SK-N-SH treated with all-trans-retinoic acid at 6 μM for 48 hours (cell line): ENCODE measurements around the gene UNC80.
A peak's percentile ranks its signal among the peaks of the same experiment; 100 is the strongest.

ENCODE experiments used
- ATAC-seq: fragments of 200-7000 bp; cut with Tn5 transposase; 3 replicates; pipeline ENCODE4 v1.9.1; 2020; ENCODE audit warnings: mild to moderate bottlenecking, moderate library complexity
- ARNTL ChIP-seq: fragments of 450-650 bp; formaldehyde crosslinking; IDR thresholded peaks from 2 replicates; pipeline ENCODE4 v1.5.0; 2020; ENCODE audit warnings: low read depth, mild to moderate bottlenecking, moderate library complexity, borderline replicate concordance
- BACH2 ChIP-seq: fragments of 250-450 bp; sonication (Bioruptor Pico); IDR thresholded peaks from 2 replicates; pipeline ENCODE4 v1.9.0; 2021; ENCODE audit warnings: mild to moderate bottlenecking, borderline replicate concordance
- CREB5 ChIP-seq: fragments of 250-450 bp; sonication (Bioruptor Pico); IDR thresholded peaks from 2 replicates; pipeline ENCODE4 v1.5.1; 2020; ENCODE audit warnings: low read depth, mild to moderate bottlenecking, moderate library complexity
- ESRRG ChIP-seq: fragments of 250-450 bp; sonication (Bioruptor Pico); IDR thresholded peaks from 2 replicates; pipeline ENCODE4 v1.6.1; 2021; ENCODE audit warnings: mild to moderate bottlenecking
- GLIS3 ChIP-seq: fragments of 250-450 bp; sonication (Bioruptor Pico); IDR thresholded peaks from 2 replicates; pipeline ENCODE4 v1.5.0; 2020; ENCODE audit warnings: mild to moderate bottlenecking, moderate library complexity
- ISL1 ChIP-seq: fragments of 250-450 bp; sonication (Bioruptor Pico); IDR thresholded peaks from 2 replicates; pipeline ENCODE4 v2.1.2; 2022; ENCODE audit warnings: mild to moderate bottlenecking, moderate library complexity
- OSR1 ChIP-seq: fragments of 250-450 bp; sonication (Bioruptor Pico); IDR thresholded peaks from 2 replicates; pipeline ENCODE4 v1.8.0; 2022; ENCODE audit warnings: moderate library complexity, mild to moderate bottlenecking, inconsistent platforms
- POU6F1 ChIP-seq: fragments of 250-450 bp; sonication (Bioruptor Pico); IDR thresholded peaks from 2 replicates; pipeline ENCODE4 v1.8.0; 2021; ENCODE audit warnings: low read depth, mild to moderate bottlenecking, moderate library complexity, borderline replicate concordance
- PPARA ChIP-seq: fragments of 250-450 bp; sonication (Bioruptor Pico); IDR thresholded peaks from 2 replicates; pipeline ENCODE4 v1.5.0; 2020; ENCODE audit warnings: mild to moderate bottlenecking, borderline replicate concordance
- RARB ChIP-seq: fragments of 250-450 bp; sonication (Bioruptor Pico); IDR thresholded peaks from 2 replicates; pipeline ENCODE4 v1.8.0; 2021; ENCODE audit warnings: mild to moderate bottlenecking, moderate library complexity
- TCF4 ChIP-seq: fragments of 250-450 bp; sonication (Bioruptor Pico); IDR thresholded peaks from 2 replicates; pipeline ENCODE4 v1.8.0; 2021; ENCODE audit warnings: mild to moderate bottlenecking, moderate library complexity, borderline replicate concordance
- ZFP3 ChIP-seq: fragments of 250-450 bp; sonication (Bioruptor Pico); IDR thresholded peaks from 2 replicates; pipeline ENCODE4 v1.5.0; 2020; ENCODE audit warnings: mild to moderate bottlenecking, moderate library complexity
- ZFP30 ChIP-seq: fragments of 450-650 bp; formaldehyde crosslinking; IDR thresholded peaks from 2 replicates; pipeline ENCODE4 v1.5.0; 2022; ENCODE audit warnings: mild to moderate bottlenecking, moderate library complexity
- ZNF565 ChIP-seq: fragments of 450-650 bp; formaldehyde crosslinking; conservative IDR thresholded peaks from 2 replicates; pipeline ENCODE4 v1.5.0; 2020; ENCODE audit warnings: low read depth, mild to moderate bottlenecking, moderate library complexity
- ZNF70 ChIP-seq: fragments of 450-650 bp; formaldehyde crosslinking; IDR thresholded peaks from 2 replicates; pipeline ENCODE4 v1.5.0; 2020; ENCODE audit warnings: mild to moderate bottlenecking, moderate library complexity
- ZNF8 ChIP-seq: fragments of 450-650 bp; formaldehyde crosslinking; IDR thresholded peaks from 2 replicates; pipeline ENCODE4 v1.5.0; 2020; ENCODE audit warnings: mild to moderate bottlenecking, moderate library complexity
- TF ChIP-seq, protein P1 (sequence below): fragments of 250-450 bp; sonication (Bioruptor Pico); IDR thresholded peaks from 2 replicates; pipeline ENCODE4 v1.5.1; 2021; ENCODE audit warnings: mild to moderate bottlenecking, moderate library complexity
- TF ChIP-seq, protein P2 (sequence below): fragments of 250-450 bp; sonication (Bioruptor Pico); IDR thresholded peaks from 2 replicates; pipeline ENCODE4 v1.5.0; 2020; ENCODE audit warnings: mild to moderate bottlenecking, moderate library complexity

Gene UNC80

DNA sequence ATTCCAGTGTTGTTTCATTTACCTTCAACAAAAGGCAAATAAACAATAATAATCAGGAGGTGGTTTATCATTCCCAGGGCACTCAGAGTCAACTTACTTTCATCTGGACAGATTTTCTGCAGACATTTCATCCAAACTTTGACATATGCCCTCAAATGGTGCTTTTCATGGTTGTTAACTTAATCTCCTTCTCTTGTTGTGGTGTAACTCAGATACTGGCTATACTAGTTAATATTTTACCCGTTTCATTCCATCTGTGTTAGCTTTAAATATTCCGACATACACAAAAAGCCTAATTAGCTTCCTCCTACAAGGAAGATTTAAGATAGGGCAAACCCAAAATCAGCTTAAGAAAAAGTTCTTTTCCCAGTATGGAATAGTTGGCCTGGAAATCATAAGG lies 186.4 kb downstream of the UNC80 start:
- TF ChIP-seq ARNTL (CRISPR knock-in tag) (no peak), ZFP30 (CRISPR knock-in tag) (no peak), BACH2 (CRISPR knock-in tag) (no peak), CREB5 (no peak), PPARA (no peak), RARB (CRISPR knock-in tag) (no peak)
- TF ChIP-seq, protein P1, sequence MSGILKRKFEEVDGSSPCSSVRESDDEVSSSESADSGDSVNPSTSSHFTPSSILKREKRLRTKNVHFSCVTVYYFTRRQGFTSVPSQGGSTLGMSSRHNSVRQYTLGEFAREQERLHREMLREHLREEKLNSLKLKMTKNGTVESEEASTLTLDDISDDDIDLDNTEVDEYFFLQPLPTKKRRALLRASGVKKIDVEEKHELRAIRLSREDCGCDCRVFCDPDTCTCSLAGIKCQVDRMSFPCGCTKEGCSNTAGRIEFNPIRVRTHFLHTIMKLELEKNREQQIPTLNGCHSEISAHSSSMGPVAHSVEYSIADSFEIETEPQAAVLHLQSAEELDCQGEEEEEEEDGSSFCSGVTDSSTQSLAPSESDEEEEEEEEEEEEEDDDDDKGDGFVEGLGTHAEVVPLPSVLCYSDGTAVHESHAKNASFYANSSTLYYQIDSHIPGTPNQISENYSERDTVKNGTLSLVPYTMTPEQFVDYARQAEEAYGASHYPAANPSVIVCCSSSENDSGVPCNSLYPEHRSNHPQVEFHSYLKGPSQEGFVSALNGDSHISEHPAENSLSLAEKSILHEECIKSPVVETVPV (CRISPR knock-in tag): no peak
- TF ChIP-seq, all 23 proteins: peak for 0
- no peak for ATAC-seq

DNA sequence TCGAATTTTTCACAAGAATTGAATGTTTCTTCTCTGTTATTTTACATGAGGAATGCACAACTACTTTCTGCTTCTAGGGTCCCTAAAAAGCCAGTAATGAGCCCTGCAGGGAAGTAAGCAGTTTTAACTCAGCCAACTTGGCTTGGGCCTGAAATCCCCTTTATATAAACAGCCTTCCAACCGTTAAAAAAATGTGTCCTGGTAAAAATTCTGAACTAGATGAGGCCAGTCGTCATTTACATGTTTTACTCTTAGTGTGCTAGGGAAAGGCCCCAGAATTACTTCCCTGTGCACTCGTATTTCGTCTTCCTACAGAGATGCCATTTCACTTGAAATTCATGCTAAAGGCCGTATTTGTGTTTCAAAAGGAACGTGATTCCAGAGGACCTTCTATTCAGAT lies 188.4 kb downstream of the UNC80 start:
- ATAC-seq: no peak
- no peak for TF ChIP-seq ZNF70 (CRISPR knock-in tag)
- no peak for TF ChIP-seq ZNF8 (CRISPR knock-in tag)
- TF ChIP-seq, all 23 proteins: peak for 0

GRCh38 chr2:209960676-209961630 lies 189.3 kb downstream of the UNC80 start:
- peak; percentile 94 for ATAC-seq
- TF ChIP-seq ARNTL (CRISPR knock-in tag) (no peak), PPARA (no peak), ZNF8 (CRISPR knock-in tag) (no peak), TCF4 (no peak), POU6F1 (CRISPR knock-in tag) (no peak), ZFP30 (CRISPR knock-in tag) (no peak), ESRRG (CRISPR knock-in tag) (no peak), GLIS3 (CRISPR knock-in tag) (no peak), ISL1 (CRISPR knock-in tag) (no peak), ZFP3 (CRISPR knock-in tag) (no peak), OSR1 (no peak)
- TF ChIP-seq, protein P2, sequence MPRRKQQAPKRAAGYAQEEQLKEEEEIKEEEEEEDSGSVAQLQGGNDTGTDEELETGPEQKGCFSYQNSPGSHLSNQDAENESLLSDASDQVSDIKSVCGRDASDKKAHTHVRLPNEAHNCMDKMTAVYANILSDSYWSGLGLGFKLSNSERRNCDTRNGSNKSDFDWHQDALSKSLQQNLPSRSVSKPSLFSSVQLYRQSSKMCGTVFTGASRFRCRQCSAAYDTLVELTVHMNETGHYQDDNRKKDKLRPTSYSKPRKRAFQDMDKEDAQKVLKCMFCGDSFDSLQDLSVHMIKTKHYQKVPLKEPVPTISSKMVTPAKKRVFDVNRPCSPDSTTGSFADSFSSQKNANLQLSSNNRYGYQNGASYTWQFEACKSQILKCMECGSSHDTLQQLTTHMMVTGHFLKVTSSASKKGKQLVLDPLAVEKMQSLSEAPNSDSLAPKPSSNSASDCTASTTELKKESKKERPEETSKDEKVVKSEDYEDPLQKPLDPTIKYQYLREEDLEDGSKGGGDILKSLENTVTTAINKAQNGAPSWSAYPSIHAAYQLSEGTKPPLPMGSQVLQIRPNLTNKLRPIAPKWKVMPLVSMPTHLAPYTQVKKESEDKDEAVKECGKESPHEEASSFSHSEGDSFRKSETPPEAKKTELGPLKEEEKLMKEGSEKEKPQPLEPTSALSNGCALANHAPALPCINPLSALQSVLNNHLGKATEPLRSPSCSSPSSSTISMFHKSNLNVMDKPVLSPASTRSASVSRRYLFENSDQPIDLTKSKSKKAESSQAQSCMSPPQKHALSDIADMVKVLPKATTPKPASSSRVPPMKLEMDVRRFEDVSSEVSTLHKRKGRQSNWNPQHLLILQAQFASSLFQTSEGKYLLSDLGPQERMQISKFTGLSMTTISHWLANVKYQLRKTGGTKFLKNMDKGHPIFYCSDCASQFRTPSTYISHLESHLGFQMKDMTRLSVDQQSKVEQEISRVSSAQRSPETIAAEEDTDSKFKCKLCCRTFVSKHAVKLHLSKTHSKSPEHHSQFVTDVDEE: no peak
- TF ChIP-seq, protein P1 (CRISPR knock-in tag): no peak
- TF ChIP-seq, all 23 proteins: peak for 0

DNA sequence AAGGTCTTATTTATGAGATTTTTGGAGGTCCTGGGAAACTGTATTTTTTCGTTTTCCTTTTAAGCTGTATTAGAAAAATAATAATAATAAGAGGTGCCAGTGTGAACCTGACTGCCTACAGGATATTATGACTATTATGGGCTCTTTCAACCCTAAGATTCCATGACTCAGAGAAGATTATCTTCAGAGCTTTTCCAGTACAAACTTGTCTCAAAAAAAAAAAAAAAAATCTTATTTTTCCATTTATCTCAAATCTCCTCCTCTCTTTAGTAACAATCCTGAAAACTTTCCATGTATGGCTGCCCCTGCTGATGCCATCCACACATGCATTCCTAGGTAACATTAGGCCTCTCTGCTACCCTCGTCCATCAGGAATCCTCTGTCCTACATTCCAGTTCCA lies 194.1 kb downstream of the UNC80 start:
- TF ChIP-seq ZNF565 (CRISPR knock-in tag) (no peak), ISL1 (CRISPR knock-in tag) (no peak), ARNTL (CRISPR knock-in tag) (no peak), GLIS3 (CRISPR knock-in tag) (no peak), OSR1 (no peak), ZNF8 (CRISPR knock-in tag) (no peak)
- ATAC-seq: no peak
